T-helper 2 cell treated with Interferon-gamma antibody and Interleukin-4, amounts not matched to agents 100 ng/mL and 5 ng/mL, for 36 hours (primary cell): ENCODE measurements around the gene BRICD5. TPM values are rescaled to one million over a fixed set of nuclear protein-coding genes. Genes with fewer than 3 reads are reported as not detected.

Source experiments
- intact Hi-C: fragments of 100-400 bp; cut with micrococcal nuclease; formaldehyde crosslinking; loops from one replicate; pipeline ENCODE4 v1.15.1; 2023
- total RNA-seq: library from RNA; stranded (reverse); gene quantifications from 2 replicates; pipeline ENCODE4 v1.2.3, GENCODE V29; 2022

BRICD5 gene
- total RNA-seq, 1 donor from 2014 or later: 12.1 TPM

- intact Hi-C loops: no loop called here
These were observed 10.3 kb downstream of the BRICD5 start for GRCh38 chr16:2200313-2200712.

DNA sequence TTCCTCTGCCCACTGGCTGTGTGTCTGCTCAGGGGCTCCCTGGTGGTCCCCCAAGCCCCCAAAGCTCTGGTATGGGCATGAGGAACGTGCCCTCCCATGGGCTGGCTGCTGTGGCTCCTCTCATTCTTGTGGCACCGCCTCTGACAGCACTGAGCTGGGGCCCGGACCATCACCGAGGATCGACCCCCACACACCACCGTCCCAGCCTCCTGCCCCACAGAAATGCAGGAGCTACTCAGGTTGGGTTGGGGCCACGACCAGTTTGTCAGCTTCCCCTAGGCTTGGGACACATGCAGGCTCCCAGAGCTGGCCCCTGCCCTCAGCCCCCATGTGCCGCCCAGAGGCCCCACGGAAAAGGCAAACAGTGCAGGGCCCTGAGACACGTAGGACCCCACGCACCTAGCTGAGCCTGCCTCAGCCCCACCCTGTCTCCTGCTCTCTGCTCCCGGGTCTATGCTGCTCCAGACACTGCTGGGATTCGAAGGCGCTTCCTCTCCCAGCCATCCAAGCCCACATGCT, 11.0 kb downstream of the BRICD5 start:
- intact Hi-C loops: no loop called here

DNA sequence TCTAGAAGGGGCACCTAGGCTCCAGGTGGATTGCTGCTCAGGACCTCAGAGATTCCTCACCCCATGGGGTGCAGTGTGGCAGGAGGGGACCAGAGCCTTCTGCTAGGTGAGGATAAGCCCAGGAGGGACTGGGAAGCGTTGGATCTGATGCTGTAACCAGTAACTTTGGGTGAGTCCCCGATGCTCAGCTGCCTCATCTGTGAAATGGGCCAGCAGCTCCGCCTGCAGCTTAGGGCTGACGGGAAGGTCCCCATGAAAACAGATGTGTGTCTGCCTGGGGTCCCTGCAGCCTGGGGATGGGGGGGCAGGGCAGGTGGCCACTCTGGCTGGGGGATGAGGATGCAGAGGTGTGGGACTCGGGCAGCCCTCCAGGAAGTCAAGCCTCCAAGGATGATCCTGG, 11.6 kb downstream of the BRICD5 start:
- intact Hi-C loops: no loop called here

- intact Hi-C loops: no loop called here
These were observed 12.4 kb downstream of the BRICD5 start for GRCh38 chr16:2198283-2198682.

- intact Hi-C loops: no loop called here
These were observed 12.9 kb downstream of the BRICD5 start for GRCh38 chr16:2197765-2198164.

DNA sequence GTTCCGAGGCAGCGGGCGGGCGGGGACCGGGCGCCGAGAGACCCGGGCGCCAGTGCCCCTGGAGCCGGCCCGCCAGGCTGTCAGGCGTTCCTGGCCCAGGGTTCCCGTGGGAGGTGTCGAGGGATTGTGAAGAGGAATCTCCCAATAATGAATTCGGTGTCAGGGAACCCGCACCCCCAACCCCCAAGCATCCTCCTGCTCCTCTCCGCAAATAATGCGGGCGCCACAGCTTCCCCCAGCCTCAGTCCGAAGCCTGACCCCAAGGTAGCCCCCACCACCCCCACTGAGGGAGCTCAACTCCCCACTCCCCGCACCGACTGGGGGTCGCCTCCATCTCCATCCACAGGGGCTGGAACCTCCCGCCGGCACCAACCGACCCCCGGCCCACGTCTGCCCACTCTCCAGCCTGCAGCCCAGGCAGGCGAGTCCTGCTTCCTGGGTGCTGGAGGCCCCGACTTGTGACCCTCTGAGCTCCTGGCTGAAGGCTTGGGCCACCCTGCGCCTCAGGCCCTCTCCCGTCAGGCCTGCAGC, 13.6 kb downstream of the BRICD5 start:
- intact Hi-C loops: no loop called here

DNA sequence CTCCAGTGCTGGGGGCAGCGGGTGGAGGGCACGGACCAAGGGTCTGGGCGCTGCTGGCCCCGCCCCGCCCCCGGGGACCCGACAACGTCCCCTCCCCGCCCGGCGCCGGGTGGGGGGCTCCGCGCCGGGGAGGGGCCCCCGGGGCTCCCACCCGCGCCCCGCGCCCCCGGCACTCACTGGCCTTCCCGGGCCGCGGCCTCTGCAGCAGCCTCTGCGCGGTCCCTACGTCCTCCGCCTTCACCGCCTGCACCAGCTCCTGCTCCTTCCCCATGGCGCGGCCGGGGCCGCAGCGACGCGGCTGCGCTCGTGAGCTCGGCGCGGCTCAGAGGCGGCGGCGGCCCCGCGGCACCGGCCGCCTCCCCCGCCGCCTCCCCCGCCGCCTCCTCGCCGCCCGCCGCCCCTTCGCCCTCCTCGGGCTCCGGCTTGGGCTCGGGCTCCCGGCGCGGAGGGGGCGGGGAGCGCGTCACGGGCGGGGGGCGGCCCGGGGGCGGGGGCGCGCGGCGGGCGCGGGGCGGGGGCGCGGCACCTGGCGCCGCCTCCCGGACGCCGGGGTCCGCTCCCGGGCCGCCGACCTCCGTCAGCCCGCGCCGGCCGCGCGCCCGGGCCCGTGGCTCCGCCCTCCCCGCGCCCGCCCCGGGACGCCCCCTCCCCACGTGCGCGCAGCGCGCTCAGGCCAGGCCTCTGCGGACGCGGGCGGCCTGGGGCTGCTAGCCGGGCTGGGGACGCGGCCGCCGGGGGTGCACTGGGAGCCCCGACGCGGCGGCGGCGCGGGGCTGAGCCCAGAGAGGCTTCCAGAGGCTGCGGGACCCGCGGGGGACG, 14.3 kb downstream of the BRICD5 start, which contains the start of gene CASKIN1:
CASKIN1 (minus strand) TSS at position 444 of the 819 bp plus-strand sequence; CDS start at position 271, 173 bp downstream.
- intact Hi-C loops: no loop called here

DNA sequence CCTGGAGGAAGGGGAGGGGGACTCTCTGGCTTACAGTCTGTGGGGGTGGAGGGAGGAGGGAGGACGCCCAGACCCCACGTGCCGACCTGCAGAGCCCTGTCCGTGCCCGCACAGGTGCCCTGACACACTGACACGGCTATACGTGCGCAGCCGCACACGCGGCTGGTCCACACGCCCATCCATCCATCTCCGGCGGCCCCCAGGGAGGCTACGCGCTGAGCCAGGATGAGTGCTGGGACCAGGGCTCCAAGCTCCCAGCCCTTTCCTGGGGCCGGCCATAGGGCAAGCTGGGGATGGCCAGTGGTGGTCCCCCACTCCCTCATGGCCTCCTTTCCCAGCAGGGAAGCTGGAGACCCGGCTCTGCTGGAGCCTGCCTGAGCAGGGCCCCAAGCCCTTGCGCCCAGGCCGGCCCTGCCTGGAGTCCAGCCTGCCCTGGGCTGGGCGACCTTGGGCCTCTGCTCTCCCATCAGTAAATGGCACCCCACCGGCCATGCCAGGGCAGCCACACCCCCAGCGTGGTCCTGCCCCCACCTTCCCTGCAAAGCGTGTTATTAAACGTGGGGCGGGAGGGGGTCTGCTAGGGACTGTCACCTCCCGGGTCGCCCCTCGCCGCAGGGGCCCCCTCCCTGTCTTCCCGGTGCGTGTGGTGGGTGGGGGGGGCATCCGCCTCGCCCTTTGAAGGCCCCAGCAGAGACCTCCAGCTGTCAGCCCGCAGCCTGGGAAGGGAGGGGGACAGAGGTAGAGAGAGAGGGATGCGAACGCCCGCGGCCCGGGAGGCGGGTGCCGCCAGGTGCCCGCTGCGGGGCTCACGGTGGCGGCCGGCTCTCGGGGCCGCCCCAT, 15.1 kb downstream of the BRICD5 start:
- intact Hi-C loops: loop anchor here (2.0 kb wide), 1 partner anchor 305 kb away; no protein-coding TSS in a partner anchor

GRCh38 chr16:2194852-2195321, 15.8 kb downstream of the BRICD5 start:
- intact Hi-C loops: loop anchor here (2.0 kb wide), 1 partner anchor 306 kb away; no protein-coding TSS in a partner anchor

GRCh38 chr16:2194166-2194834, 16.4 kb downstream of the BRICD5 start:
- intact Hi-C loops: loop anchor here (2.0 kb wide), 1 partner anchor 307 kb away; no protein-coding TSS in a partner anchor

GRCh38 chr16:2191446-2191706, 19.3 kb downstream of the BRICD5 start:
- intact Hi-C loops: no loop called here

DNA sequence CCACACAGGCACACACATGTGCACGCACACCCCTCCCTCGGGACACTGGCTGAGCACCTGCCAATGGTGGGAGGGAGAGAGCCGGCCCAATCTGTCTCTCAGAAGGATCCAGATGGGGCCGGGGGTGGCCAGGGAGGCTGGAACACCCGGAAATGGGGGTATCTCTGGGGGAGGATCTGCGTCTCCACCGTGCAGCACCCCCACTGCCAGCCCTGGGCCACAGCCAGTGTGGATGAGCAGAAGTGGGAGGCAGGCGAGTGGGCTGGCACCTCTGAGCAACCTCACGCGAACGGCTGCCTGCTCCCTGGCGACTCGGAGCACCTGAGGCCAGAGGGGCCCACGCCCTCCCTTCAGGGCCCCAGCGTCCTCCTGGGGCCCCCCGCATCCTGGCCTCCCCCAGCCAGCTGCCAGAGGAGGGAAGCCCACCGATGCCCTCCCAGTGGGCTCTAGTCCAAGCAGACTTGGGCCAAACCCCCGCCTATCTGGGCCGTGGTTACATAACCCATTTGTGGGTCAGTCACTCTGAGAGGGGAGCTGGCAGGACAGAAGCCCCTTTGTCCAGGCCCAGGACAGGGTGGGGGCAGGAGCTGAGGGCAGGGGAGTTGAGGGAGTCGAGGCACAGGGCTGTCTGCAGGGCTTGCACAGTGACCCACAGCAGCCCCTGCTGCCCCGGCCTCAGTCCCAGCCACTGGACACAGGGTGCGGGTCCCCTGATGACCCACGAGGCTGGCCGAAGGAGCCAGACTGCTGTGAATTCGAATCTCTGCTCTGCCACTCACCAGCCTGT, 19.8 kb downstream of the BRICD5 start:
- intact Hi-C loops: no loop called here

GRCh38 chr16:2190002-2190658, 20.5 kb downstream of the BRICD5 start:
- intact Hi-C loops: no loop called here

DNA sequence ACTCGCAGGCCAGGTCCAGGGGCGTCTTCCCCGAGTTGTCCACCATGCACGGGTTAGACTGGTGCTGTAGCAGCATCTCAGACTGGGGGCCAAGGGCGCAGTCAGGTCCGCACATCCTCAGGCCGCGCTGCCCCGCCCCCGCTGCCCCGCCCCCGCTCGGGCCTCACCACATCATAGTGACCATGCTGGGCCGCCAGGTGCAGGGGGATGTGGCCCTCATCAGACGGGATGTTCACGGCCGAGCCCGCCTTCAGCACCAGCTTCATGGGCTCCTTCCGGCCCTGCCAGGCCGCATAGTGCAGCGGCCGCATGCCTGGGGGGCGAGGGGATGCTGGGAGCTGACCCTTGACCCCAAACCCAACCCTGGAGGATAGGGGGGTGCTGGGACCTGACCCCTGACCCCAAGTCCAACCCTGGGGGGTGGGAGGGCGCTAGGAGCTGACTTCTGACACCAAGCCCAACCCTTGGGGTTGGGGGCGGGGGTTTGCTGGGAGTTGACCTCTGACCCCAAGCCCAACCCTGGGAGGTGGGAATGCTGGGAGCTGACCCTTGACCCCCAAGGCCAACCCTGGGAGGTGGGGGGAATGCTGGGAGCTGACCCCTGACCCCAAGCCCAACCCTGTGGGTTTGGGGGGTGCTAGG, 21.3 kb downstream of the BRICD5 start:
- intact Hi-C loops: no loop called here

DNA sequence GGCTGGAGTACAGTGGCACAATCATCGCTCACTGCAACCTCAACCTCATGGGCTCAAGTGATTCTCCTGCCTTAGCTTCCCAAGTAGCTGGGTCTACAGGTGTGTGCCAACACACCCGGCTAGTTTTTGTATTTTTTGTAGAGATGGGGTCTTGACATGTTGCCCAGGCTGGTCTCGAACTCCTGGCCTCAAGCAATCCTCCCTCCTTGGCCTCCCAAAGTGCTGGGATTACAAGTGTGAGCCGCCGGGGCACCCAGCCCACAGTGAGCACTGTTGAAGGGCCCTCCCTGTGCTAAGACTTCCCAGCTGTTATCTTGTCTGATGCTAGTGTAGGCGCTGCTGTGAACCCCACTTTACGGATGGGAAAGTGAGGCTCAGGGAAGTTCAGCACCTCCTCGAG, 22.3 kb downstream of the BRICD5 start:
- intact Hi-C loops: no loop called here

DNA sequence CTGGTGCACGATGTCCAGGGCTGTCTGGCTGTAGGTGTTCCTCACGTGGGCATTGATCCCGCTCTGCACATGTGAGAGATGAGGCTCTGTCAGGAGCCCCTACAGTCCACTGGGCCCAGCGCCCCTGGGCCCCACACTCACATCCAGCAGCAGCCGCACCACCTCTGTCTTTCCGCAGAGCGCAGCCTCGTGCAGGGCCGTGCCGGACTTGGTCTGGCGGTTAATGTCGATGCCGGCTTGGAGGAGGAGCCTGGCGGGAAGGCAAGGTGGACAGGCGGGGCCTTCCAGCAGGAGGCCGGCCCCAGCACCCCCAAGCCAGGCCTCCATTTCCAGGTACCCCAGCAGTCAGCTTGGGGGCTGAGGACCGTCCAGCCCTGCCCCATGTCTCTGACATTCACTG, 23.5 kb downstream of the BRICD5 start:
- intact Hi-C loops: no loop called here

- intact Hi-C loops: no loop called here
These were observed 24.2 kb downstream of the BRICD5 start for GRCh38 chr16:2186505-2186904.

DNA sequence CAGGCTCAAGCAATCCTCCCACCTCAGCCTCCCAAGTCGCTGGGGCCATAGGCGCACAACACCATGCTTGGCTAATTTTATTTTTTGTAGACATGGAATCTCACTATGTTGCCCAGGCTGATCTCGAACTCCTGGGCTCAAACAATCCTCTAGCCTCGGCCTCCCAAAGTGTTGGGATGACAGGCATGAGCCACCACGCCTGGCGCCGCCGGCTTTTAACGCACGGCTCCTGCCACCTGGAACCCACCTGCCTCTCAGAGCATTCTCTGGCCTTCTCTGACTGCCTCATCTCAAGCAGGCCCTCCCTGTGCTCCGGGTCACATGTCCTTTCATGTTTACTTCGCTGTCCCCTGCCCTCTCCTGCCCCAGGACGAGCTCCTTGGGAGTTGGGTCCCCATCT, 24.6 kb downstream of the BRICD5 start:
- intact Hi-C loops: no loop called here

GRCh38 chr16:2184962-2185361, 25.7 kb downstream of the BRICD5 start:
- intact Hi-C loops: no loop called here
